Activated CD8-positive, alpha-beta memory T cell treated with anti-CD3 and anti-CD28 coated beads for 36 hours (primary cell): ENCODE results near the gene DNAL4. TPM values are rescaled to one million over a fixed set of nuclear protein-coding genes. Genes with fewer than 3 reads are reported as not detected.
"Not testable (repeated sequence)": the region's sequence is repeated elsewhere in the genome, so short reads cannot be mapped to it uniquely, and the experiment has no call there.

ENCODE experiments used
- CTCF ChIA-PET: fragments of 350-600 bp; sonication (Branson Sonifier 250); formaldehyde crosslinking; loops from one replicate; lab custom pipeline; 2021; ENCODE audit warnings: antibody characterized with exemption; lab: Charles Lee
- POLR2A ChIA-PET: fragments of 350-600 bp; sonication (Branson Sonifier 250); formaldehyde crosslinking; loops from one replicate; lab custom pipeline; 2021; ENCODE audit warnings: antibody characterized with exemption; lab: Charles Lee
- total RNA-seq, 2 experiments: library from RNA; stranded (reverse); gene quantifications; one replicate each; pipeline ENCODE4 v1.2.3, GENCODE V29; 2021

Gene DNAL4
- total RNA-seq, 2 experiments from 2014 or later = 8.9 to 9.5 TPM

- ChIA-PET POLR2A (interaction anchor here (0.6 kb wide), 1 partner anchor 13 kb away, joined by 4 read pairs; no protein-coding TSS in a partner anchor), CTCF (interaction anchor here (1.2 kb wide), 1 partner anchor 10 kb away, joined by 3 read pairs; no protein-coding TSS in a partner anchor)
Observed at GRCh38 chr22:38830026-38830844, 36.3 kb upstream of the DNAL4 start.

DNA sequence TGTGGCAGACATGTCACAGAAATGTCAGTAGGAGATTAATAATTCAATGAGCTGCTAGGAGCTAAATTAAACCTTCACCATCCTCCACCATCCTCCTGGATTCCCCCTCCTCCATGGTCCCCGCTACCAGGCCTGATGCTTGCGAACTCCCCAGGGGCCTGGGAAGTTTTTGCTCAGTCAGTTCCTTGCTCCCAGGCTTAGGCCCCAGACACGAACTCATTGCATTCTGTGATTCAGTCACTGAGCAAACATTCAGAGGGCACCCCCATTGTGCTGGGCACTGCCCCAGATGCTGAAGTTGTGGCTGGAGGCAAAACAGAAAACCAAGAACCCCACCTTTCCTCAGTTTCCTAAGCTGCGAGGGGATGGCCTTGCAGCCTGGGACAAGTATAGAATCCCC is 35.5 kb upstream of the DNAL4 start:
- ChIA-PET POLR2A (interaction anchor here (0.6 kb wide), 1 partner anchor 13 kb away, joined by 4 read pairs; no protein-coding TSS in a partner anchor), CTCF (interaction anchor here (1.2 kb wide), 1 partner anchor 9 kb away, joined by 3 read pairs; no protein-coding TSS in a partner anchor)

DNA sequence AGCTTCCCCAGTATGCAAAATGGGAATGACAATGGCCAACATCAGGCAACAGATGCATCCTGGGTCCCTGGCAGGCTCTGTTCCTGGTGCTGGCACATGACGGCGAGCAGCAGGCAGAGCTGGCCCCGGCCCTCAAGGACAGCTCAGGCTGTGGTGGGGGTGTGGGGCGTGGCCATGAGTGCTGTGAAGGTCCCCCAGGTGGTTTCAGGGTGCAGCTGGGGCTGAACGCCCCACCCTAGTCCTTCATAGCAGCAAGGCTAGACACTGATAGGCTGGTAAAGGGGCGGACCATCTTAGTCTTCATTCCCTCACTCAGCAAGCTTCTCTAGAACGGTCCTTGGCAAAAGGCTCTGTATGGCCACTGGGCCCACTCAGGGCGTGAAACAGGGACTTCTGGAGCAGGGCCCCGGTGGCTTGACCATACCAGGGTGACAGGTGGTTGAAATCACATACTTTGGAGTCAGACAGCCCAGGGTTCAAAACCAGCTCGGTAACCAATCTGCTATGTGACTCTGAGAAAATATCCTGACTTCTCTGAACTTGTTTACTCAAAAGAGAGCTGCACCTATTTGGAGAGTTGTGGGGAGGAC is 34.8 kb upstream of the DNAL4 start:
- POLR2A ChIA-PET = no interaction called here
- CTCF ChIA-PET = interaction anchor here (1.2 kb wide), 1 partner anchor 8 kb away, joined by 3 read pairs; no protein-coding TSS in a partner anchor

DNA sequence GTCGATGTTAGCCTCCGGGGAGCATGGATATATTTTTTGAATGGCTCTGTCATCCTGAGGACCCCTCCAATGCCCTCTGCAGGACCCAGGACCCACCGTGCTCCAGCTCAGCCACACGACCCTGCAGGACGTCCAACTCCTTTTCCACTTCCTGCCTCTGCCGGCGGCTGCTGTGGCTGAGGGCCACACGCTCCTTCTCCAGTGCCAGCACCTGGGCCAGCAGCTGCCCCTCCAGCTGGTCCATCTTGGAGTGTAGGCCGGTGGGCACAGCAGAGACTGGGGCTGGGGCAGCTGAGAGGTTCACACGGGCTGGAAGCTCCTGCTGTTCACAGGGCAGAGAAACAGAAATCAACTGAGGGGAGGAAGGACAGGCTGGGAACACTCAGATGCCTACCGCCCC is 34.2 kb upstream of the DNAL4 start:
- ChIA-PET CTCF (no interaction called here), POLR2A (no interaction called here)

- CTCF ChIA-PET = interaction anchor here (1.5 to 1.9 kb wide), 2 partner anchors 10 to 42 kb away, joined by 4 read pairs; no protein-coding TSS in a partner anchor
- POLR2A ChIA-PET = no interaction called here
Observed at GRCh38 chr22:38827510-38827909, 33.6 kb upstream of the DNAL4 start.

- ChIA-PET CTCF (interaction anchor here (1.5 to 1.9 kb wide), 2 partner anchors 10 to 43 kb away, joined by 4 read pairs; no protein-coding TSS in a partner anchor), POLR2A (no interaction called here)
Observed at GRCh38 chr22:38826801-38827200, 32.9 kb upstream of the DNAL4 start.

- POLR2A ChIA-PET = no interaction called here
- CTCF ChIA-PET = interaction anchor here (1.5 to 1.9 kb wide), 2 partner anchors 11 to 43 kb away, joined by 4 read pairs; no protein-coding TSS in a partner anchor
Observed at GRCh38 chr22:38826386-38826785, 32.4 kb upstream of the DNAL4 start.

GRCh38 chr22:38824585-38824984 is 30.6 kb upstream of the DNAL4 start:
- CTCF ChIA-PET = interaction anchor here (0.9 kb wide), 1 partner anchor 55 kb away, joined by 3 read pairs; no protein-coding TSS in a partner anchor
- POLR2A ChIA-PET = no interaction called here

DNA sequence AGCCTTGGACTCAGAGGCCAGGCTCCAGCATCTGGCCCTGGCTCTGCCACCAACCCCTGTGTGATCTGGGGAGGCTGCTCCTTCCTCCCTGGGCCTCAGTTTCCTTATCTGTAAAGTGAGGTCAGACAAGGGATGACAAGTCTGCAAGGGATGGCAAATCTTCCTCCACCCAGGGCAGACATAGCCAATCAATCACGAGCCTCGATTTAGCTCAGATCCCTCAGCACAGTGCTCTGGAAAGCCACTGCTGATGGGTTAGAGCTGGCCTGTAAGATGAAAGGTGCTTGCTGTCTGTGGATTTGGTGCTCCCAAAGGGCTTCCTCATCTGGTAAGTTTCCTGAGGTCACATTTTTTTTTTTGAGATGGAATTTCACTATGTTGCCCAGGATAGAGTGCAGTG is 29.7 kb upstream of the DNAL4 start:
- ChIA-PET POLR2A (interaction anchor here (0.6 kb wide), 2 partner anchors 41 to 1020 kb away, joined by 3 read pairs; no protein-coding TSS in a partner anchor), CTCF (no interaction called here)

DNA sequence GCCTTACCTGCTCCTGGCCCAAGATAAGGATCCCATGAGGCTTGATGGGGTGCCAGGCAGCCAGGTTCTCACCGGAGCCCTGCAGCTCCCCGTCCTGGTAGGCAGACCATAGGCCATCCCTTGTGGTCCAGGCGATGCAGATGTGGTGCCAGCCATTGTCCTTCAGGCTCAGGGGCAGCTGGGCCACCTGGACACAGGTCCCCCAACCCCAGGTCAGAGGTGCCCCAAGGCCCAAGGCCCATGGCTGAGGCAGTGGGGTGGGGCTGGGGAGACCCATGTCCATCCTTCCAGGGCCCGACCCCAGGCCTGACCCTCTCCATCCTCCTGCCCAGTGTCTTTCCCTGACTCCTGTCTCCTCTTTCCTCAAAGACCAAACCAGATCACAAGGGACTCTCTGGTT is 29.1 kb upstream of the DNAL4 start:
- ChIA-PET CTCF (no interaction called here), POLR2A (no interaction called here)

GRCh38 chr22:38820020-38820419 is 26.1 kb upstream of the DNAL4 start:
- ChIA-PET CTCF (interaction anchor here (1.0 to 1.1 kb wide), 2 partner anchors 9 to 25 kb away, joined by 3 read pairs; no protein-coding TSS in a partner anchor), POLR2A (no interaction called here)

DNA sequence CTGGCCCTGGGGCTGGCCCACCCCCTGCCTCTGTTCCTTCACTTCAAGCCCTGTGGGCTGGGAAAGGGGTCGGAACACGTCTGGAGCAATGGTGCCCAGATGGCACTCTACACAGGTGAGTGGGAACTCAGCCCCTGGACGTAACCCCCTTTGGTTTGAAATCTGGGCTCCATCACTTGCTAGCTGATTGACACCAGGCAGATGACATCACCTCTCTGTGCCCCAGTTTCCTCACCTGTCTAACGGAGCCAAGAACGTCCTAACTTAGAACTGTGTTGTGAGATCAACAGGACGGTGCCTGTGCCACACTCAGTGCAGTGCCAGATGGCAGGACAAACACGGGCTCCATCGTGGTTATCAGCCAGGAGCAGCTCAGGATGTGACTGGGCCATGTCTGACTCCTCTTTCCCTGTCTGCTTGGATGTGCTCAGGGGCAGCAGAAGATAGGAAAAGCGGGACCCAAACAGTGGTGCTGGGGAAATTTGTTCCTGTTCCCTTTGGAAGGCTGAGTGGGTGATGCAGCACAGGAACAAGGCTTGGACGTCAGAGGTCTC is 25.5 kb upstream of the DNAL4 start:
- ChIA-PET POLR2A (no interaction called here), CTCF (interaction anchor here (1.1 kb wide), 1 partner anchor 25 kb away, joined by 3 read pairs; no protein-coding TSS in a partner anchor)

DNA sequence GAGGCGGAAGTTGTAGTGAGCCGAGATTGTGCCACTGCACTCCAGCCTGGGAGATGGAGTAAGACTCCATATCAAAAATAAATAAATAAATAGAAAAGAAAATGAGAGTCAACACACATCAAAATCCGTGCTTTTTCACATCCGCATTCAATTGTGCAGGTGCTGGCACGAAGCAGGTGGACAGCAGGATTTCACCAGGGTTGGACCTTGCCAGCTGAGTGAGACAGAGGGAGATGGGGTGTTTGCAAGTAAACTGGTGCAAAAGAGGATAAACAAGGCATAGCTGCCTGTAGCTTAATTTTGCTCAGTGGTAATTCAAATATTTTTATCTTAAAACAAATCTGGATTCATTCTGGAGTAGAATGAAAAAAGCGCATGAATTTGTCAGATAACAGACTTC is 23.3 kb upstream of the DNAL4 start:
- ChIA-PET POLR2A (interaction anchor here (0.7 kb wide), 1 partner anchor 12 kb away, joined by 4 read pairs; no protein-coding TSS in a partner anchor), CTCF (no interaction called here)

DNA sequence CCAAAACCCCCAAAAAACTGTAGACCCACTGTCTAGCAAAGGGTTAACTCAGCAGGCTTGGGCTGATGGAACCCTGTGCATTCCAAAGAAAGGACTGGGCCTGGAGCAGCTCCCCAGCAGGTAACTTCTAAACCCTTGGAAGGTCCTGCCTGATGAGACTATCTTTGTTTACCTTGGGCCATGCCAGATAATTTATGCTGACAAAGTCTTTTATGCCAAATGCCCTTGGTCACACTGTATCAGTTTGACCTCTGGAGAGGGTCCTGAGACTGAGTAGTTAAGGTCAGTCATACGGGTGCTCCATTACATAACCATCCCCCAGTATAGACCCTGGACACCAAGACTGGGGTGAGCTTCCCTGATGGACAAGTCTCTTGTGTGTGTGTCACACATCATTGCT is 21.9 kb upstream of the DNAL4 start:
- ChIA-PET POLR2A (interaction anchor here (0.6 kb wide), 1 partner anchor 194 kb away, joined by 6 read pairs; no protein-coding TSS in a partner anchor), CTCF (no interaction called here)

GRCh38 chr22:38811241-38811640 is 17.3 kb upstream of the DNAL4 start:
- ChIA-PET CTCF (no interaction called here), POLR2A (no interaction called here)

DNA sequence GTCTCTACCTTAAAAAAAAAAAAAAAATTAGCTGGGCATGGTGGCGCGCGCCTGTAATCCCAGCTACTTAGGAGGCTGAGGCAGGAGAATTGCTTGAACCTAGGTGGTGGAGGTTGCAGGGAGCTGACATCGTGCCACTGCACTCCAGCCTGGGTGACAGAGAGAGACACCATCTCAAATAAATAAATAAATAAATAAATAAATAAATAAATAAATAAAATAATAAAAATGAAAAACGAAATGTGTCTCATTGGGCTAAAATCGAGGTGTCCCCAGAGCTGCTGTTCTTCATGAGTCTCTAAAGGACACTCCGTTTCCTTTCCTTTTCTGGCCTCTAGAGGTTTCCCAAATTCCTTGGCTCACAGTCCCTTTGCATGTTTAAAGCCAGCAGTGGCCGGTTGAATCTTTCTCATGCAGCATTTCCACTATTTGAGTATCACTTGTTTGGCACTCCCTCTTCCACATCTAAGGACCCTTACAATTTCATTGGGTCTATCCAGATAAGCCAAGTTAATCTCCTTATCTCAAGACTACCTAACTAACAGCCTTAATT is 11.2 kb upstream of the DNAL4 start:
- POLR2A ChIA-PET, CTCF ChIA-PET: not testable (repeated sequence)

DNA sequence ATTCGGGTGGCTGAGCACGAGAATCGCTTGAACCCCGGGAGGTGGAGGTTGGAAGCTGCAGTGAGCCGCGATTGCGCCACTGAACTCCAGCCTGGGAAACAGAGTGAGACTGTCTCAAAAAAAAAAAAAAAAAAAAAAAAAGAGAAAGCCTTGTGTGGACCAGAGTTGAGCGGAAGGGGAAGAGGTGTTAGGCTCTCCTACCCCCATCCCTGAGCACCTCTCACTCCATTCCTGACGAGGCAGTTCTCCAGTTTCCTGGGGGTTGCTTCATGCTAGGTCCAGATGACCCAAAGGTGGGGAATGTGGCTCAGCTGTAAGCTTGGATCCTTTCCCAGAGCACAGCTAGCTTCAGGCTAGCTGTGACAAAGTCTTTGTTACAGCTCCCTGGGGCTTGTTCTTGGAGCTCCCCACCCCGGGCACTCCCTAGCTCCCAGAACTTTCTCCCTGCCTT is 8.8 kb upstream of the DNAL4 start:
- CTCF ChIA-PET = no interaction called here
- POLR2A ChIA-PET = no interaction called here

- CTCF ChIA-PET = no interaction called here
- POLR2A ChIA-PET = no interaction called here
Observed at GRCh38 chr22:38799265-38800002, 5.5 kb upstream of the DNAL4 start.

GRCh38 chr22:38798496-38798895 is 4.6 kb upstream of the DNAL4 start:
- ChIA-PET CTCF (no interaction called here), POLR2A (no interaction called here)
